HepG2 (cell line): ENCODE results near the gene PYCR2. TPM values are rescaled to one million over a fixed set of nuclear protein-coding genes. Genes with fewer than 3 reads are reported as not detected.

Source experiments
- CAMTA2 ChIP-seq: sonication (generic); formaldehyde crosslinking; IDR thresholded peaks from 2 replicates; pipeline ENCODE4 v1.4.0; 2020; ENCODE audit warnings: mild to moderate bottlenecking, missing genetic modification reagents, borderline replicate concordance
- ELF1 ChIP-seq: sonication (generic); formaldehyde crosslinking; IDR thresholded peaks from 2 replicates; pipeline ENCODE4 v1.4.0; 2020; ENCODE audit warnings: missing genetic modification reagents
- HES4 ChIP-seq: sonication (generic); formaldehyde crosslinking; IDR thresholded peaks from 2 replicates; pipeline ENCODE4 v1.9.0; 2021; ENCODE audit warnings: mild to moderate bottlenecking, missing genetic modification reagents, borderline replicate concordance
- PAWR ChIP-seq: sonication (generic); formaldehyde crosslinking; IDR thresholded peaks from 2 replicates; pipeline ENCODE4 v1.4.0; 2020; ENCODE audit warnings: missing genetic modification reagents, mild to moderate bottlenecking, borderline replicate concordance
- RARG ChIP-seq: sonication (generic); formaldehyde crosslinking; IDR thresholded peaks from 2 replicates; pipeline ENCODE4 v1.4.0; 2020; ENCODE audit warnings: low read depth, mild to moderate bottlenecking, missing genetic modification reagents
- SCMH1 ChIP-seq: sonication (generic); formaldehyde crosslinking; IDR thresholded peaks from 2 replicates; pipeline ENCODE4 v1.9.0; 2021; ENCODE audit warnings: missing genetic modification reagents, mild to moderate bottlenecking, borderline replicate concordance
- SKIL ChIP-seq: sonication (generic); formaldehyde crosslinking; IDR thresholded peaks from 2 replicates; pipeline ENCODE4 v1.8.0; 2022; ENCODE audit warnings: missing genetic modification reagents, mild to moderate bottlenecking, moderate library complexity, borderline replicate concordance
- THAP9 ChIP-seq: sonication (generic); formaldehyde crosslinking; IDR thresholded peaks from 2 replicates; pipeline ENCODE4; 2020; ENCODE audit warnings: missing genetic modification reagents, mild to moderate bottlenecking, borderline replicate concordance
- YY1 ChIP-seq: IDR thresholded peaks from 2 replicates; pipeline ENCODE4 v1.6.1; 2011; ENCODE audit warnings: low read length, low read depth, moderate library complexity, mild to moderate bottlenecking; ENCODE audit not compliant: insufficient read depth, insufficient replicate concordance
- ZBTB3 ChIP-seq: sonication (generic); formaldehyde crosslinking; IDR thresholded peaks from 2 replicates; pipeline ENCODE4 v1.4.0; 2020; ENCODE audit warnings: low read depth, mild to moderate bottlenecking, moderate library complexity, missing genetic modification reagents, borderline replicate concordance
- ZBTB8A ChIP-seq: sonication (generic); formaldehyde crosslinking; IDR thresholded peaks from 2 replicates; pipeline ENCODE4 v1.4.0; 2020; ENCODE audit warnings: mild to moderate bottlenecking, low read depth, missing genetic modification reagents, borderline replicate concordance
- ZMYM4 ChIP-seq: sonication (generic); formaldehyde crosslinking; IDR thresholded peaks from 2 replicates; pipeline ENCODE4 v1.8.1; 2023; ENCODE audit warnings: mild to moderate bottlenecking, missing genetic modification reagents
- ZNF280D ChIP-seq: sonication (generic); formaldehyde crosslinking; IDR thresholded peaks from 2 replicates; pipeline ENCODE4 v1.5.1; 2020; ENCODE audit warnings: mild to moderate bottlenecking, missing genetic modification reagents
- ZNF282 ChIP-seq: fragments of 450-650 bp; IDR thresholded peaks from 2 replicates; pipeline ENCODE4 v1.6.1; 2018; ENCODE audit not compliant: partially characterized antibody
- ZNF468 ChIP-seq: sonication (generic); formaldehyde crosslinking; IDR thresholded peaks from 2 replicates; pipeline ENCODE4 v1.8.0; 2022; ENCODE audit warnings: mild to moderate bottlenecking, moderate library complexity, missing genetic modification reagents
- ZNF510 ChIP-seq: sonication (generic); formaldehyde crosslinking; IDR thresholded peaks from 2 replicates; pipeline ENCODE4 v1.4.0; 2020; ENCODE audit warnings: low read depth, mild to moderate bottlenecking, missing genetic modification reagents
- ZNF567 ChIP-seq: sonication (generic); formaldehyde crosslinking; IDR thresholded peaks from 2 replicates; pipeline ENCODE4 v1.8.1; 2023; ENCODE audit warnings: mild to moderate bottlenecking, missing genetic modification reagents, borderline replicate concordance
- ZNF577 ChIP-seq: sonication (generic); formaldehyde crosslinking; IDR thresholded peaks from 2 replicates; pipeline ENCODE4 v1.4.0; 2020; ENCODE audit warnings: mild to moderate bottlenecking, low read depth, missing genetic modification reagents, borderline replicate concordance
- ZNF644 ChIP-seq: IDR thresholded peaks from 2 replicates; pipeline ENCODE4 v1.6.1; 2016; ENCODE audit warnings: low read depth
- ZNF773 ChIP-seq: sonication (generic); formaldehyde crosslinking; IDR thresholded peaks from 2 replicates; pipeline ENCODE4 v1.4.0; 2020; ENCODE audit warnings: missing genetic modification reagents, borderline replicate concordance
- ZSCAN22 ChIP-seq: sonication (generic); formaldehyde crosslinking; IDR thresholded peaks from 2 replicates; pipeline ENCODE4 v1.4.0; 2020; ENCODE audit warnings: mild to moderate bottlenecking, missing genetic modification reagents
- polyA plus RNA-seq, 8 experiments: library from polyadenylated mRNA; depleted of rRNA in 3 of 8; stranded (reverse) in 7 of 8; unstranded in 1 of 8; fragments of >200 nt; fragmentation: Illumina TruSeq in 4 of 8; extraction: Trizol in 4 of 8; gene quantifications; 2 replicates each; pipeline versions ENCODE4 v1.2.1 to v1.2.3, GENCODE V29; 2011 to 2016; ENCODE audit warnings: low read depth in 4 of 8, missing spikeins in 1 of 8, mixed read lengths in 1 of 8; ENCODE audit not compliant: insufficient read depth in 1 of 8
- total RNA-seq, 5 experiments: library from RNA; depleted of rRNA; stranded (reverse); fragments of >200 nt; fragmentation: Illumina TruSeq; extraction: Trizol; gene quantifications; 2 replicates each; pipeline ENCODE4 v1.2.3, GENCODE V29; 2016; ENCODE audit warnings: low read depth in 1 of 5

The PYCR2 gene
- total and polyA plus RNA-seq, 2 of the 13 experiments (the other 11 are each of a cell fraction or from before 2014, with no cell fraction given): 47.2 to 47.8 TPM

- TF ChIP-seq SKIL: no peak
- TF ChIP-seq ZBTB3: no peak
- TF ChIP-seq ZBTB8A (CRISPR knock-in tag): no peak
- TF ChIP-seq ZNF773 (CRISPR knock-in tag): no peak
- no peak for TF ChIP-seq ZSCAN22 (CRISPR knock-in tag)
- TF ChIP-seq ZNF567 (CRISPR knock-in tag): no peak
- no peak for TF ChIP-seq ELF1 (CRISPR knock-in tag)
- TF ChIP-seq ZNF280D (CRISPR knock-in tag): no peak
- TF ChIP-seq ZNF282: no peak
- TF ChIP-seq RARG (CRISPR knock-in tag): no peak
- no peak for TF ChIP-seq SCMH1 (CRISPR knock-in tag)
- peak; percentile 45 for TF ChIP-seq YY1
- TF ChIP-seq HES4 (CRISPR knock-in tag): no peak
- TF ChIP-seq ZNF468: no peak
- TF ChIP-seq ZNF510 (CRISPR knock-in tag): no peak
- TF ChIP-seq CAMTA2 (CRISPR knock-in tag): no peak
- peak; percentile 60 for TF ChIP-seq ZMYM4
- TF ChIP-seq ZNF577 (CRISPR knock-in tag): no peak
- TF ChIP-seq THAP9 (CRISPR knock-in tag): no peak
- no peak for TF ChIP-seq ZNF644 (CRISPR knock-in tag)
- no peak for TF ChIP-seq PAWR (CRISPR knock-in tag)
Measured at GRCh38 chr1:225911191-225912130, 12.6 kb downstream of the PYCR2 start (continued).
